Cardiac septum (tissue), 1 donor: ENCODE data around the gene NMU. TPM values are rescaled to one million over a fixed set of nuclear protein-coding genes. Genes with fewer than 3 reads are reported as not detected.
"Not testable (repeated sequence)": the region's sequence is repeated elsewhere in the genome, so short reads cannot be mapped to it uniquely, and the experiment has no call there.

ENCODE experiments used
- DNase-seq: peaks from one replicate; pipeline ENCODE4 v3.0.0-alpha.2; 2020; ENCODE audit warnings: low spot score
- intact Hi-C: fragments of 100-400 bp; cut with DNase I; formaldehyde crosslinking; loops from one replicate; pipeline ENCODE4 v1.14.0; 2022
- total RNA-seq: library from RNA; stranded (reverse); fragmentation: NEBNext Ultra II Directional; extraction: Animal tissue kit (Norgen Biotek cat#: 25700); gene quantifications from one replicate; pipeline ENCODE4 v1.2.1, GENCODE V29; 2021
- donor health status: DM: no; HTN: no; CAD: no.

The NMU gene
- total RNA-seq, 1 donor from 2014 or later = not detected

GRCh38 chr4:55575513-55575912, 60.6 kb downstream of the NMU start:
- intact Hi-C loops = no loop called here

GRCh38 chr4:55574252-55574651, 61.8 kb downstream of the NMU start:
- intact Hi-C loops = no loop called here
- DNase-seq = no peak

More at GRCh38 chr4:55575513-55575912, 60.6 kb downstream of the NMU start:
- no peak for DNase-seq

- DNase-seq = no peak
- intact Hi-C loops = no loop called here
Measured at GRCh38 chr4:55571806-55572205, 64.3 kb downstream of the NMU start.

- intact Hi-C loops = no loop called here
- no peak for DNase-seq
Measured at GRCh38 chr4:55568905-55569504, 67.1 kb downstream of the NMU start.

- no peak for DNase-seq
- intact Hi-C loops = no loop called here
Measured at GRCh38 chr4:55561889-55562288, 74.2 kb downstream of the NMU start.

- no peak for DNase-seq
- intact Hi-C loops = no loop called here
Measured at GRCh38 chr4:55560096-55560495, 76.0 kb downstream of the NMU start.

- no peak for DNase-seq
- intact Hi-C loops = loop anchor here (5.0 kb wide), 1 partner anchor 107 kb away; no protein-coding TSS in a partner anchor
Measured at GRCh38 chr4:55554453-55555030, 81.6 kb downstream of the NMU start.

GRCh38 chr4:55553441-55554201, 82.5 kb downstream of the NMU start:
- intact Hi-C loops = loop anchor here (5.0 kb wide), 1 partner anchor 106 kb away; no protein-coding TSS in a partner anchor
- DNase-seq = no peak

GRCh38 chr4:55551964-55552363, 84.1 kb downstream of the NMU start:
- intact Hi-C loops = loop anchor here (5.0 kb wide), 1 partner anchor 105 kb away; no protein-coding TSS in a partner anchor
- not testable (repeated sequence) for DNase-seq

- no peak for DNase-seq
- intact Hi-C loops = loop anchor here (5.0 kb wide), 2 partner anchors 103 to 302 kb away; partner anchors contain the start of gene EXOC1
Measured at GRCh38 chr4:55549888-55550287, 86.2 kb downstream of the NMU start.

GRCh38 chr4:55547918-55548317, 88.2 kb downstream of the NMU start:
- no peak for DNase-seq
- intact Hi-C loops = loop anchor here (2.0 to 5.0 kb wide), 2 partner anchors 201 to 304 kb away; partner anchors contain the start of genes EXOC1 and SRD5A3

GRCh38 chr4:55547466-55547770, 88.7 kb downstream of the NMU start:
- intact Hi-C loops = loop anchor here (2.0 to 5.0 kb wide), 2 partner anchors 201 to 305 kb away; partner anchors contain the start of genes EXOC1 and SRD5A3
- DNase-seq = no peak

- intact Hi-C loops = loop anchor here (1.0 to 5.0 kb wide), 3 partner anchors 151 to 305 kb away; partner anchors contain the start of genes EXOC1 and SRD5A3
- DNase-seq = peak; percentile 93
Measured at GRCh38 chr4:55546756-55547465, 89.2 kb downstream of the NMU start, which contains the start of gene CLOCK. Gene CLOCK, minus strand, starts transcription at chr4:55546909. Its CDS starts 64,124 bp downstream, at chr4:55482785.

GRCh38 chr4:55546506-55546755, 89.7 kb downstream of the NMU start:
- intact Hi-C loops = loop anchor here (1.0 to 5.0 kb wide), 3 partner anchors 150 to 306 kb away; partner anchors contain the start of genes EXOC1 and SRD5A3
- DNase-seq = no peak

GRCh38 chr4:55545641-55546505, 90.2 kb downstream of the NMU start:
- DNase-seq = peak; percentile 87
- intact Hi-C loops = loop anchor here (1.0 to 5.0 kb wide), 3 partner anchors 150 to 306 kb away; partner anchors contain the start of genes EXOC1 and SRD5A3
